SJSA1 (cell line): Measurements from ENCODE around the gene CRTAP. TPM values are rescaled to one million over a fixed set of nuclear protein-coding genes. Genes with fewer than 3 reads are reported as not detected.
"Not testable (repeated sequence)": the region's sequence is repeated elsewhere in the genome, so short reads cannot be mapped to it uniquely, and the experiment has no call there.

Source experiments
- DNase-seq, 2 experiments: peaks; one replicate each; pipeline ENCODE4 v3.0.0-alpha.2; 2015 to 2020; ENCODE audit warnings: low spot score in 2 of 2, low read depth in 1 of 2
- H3K27ac ChIP-seq: fragments of 250-450 bp; sonication (Bioruptor Pico); 2 replicates; pipeline ENCODE4 v1.5.1; 2020; ENCODE audit warnings: mild to moderate bottlenecking, moderate library complexity
- H3K27me3 ChIP-seq: fragments of 250-450 bp; sonication (Bioruptor Pico); replicated peaks from 2 replicates; pipeline ENCODE4 v1.5.1; 2020; ENCODE audit warnings: mild to moderate bottlenecking, moderate library complexity
- H3K36me3 ChIP-seq: fragments of 250-450 bp; sonication (Bioruptor Pico); 2 replicates; pipeline ENCODE4 v1.5.1; 2020; ENCODE audit warnings: mild to moderate bottlenecking
- H3K4me1 ChIP-seq: fragments of 250-450 bp; sonication (Bioruptor Pico); replicated peaks from 2 replicates; pipeline ENCODE4 v1.6.1; 2021; ENCODE audit warnings: mild to moderate bottlenecking
- H3K4me3 ChIP-seq: fragments of 250-450 bp; sonication (Bioruptor Pico); 2 replicates; pipeline ENCODE4 v1.5.1; 2020; ENCODE audit warnings: mild to moderate bottlenecking
- H3K9me3 ChIP-seq: fragments of 250-450 bp; sonication (Bioruptor Pico); replicated peaks from 2 replicates; pipeline ENCODE4 v1.5.1; 2020; ENCODE audit warnings: mild to moderate bottlenecking
- total RNA-seq: library from RNA; depleted of rRNA; stranded (reverse); fragments of >200 nt; shearing (Covaris generic); gene quantifications from 2 replicates; pipeline ENCODE4 v1.2.3, GENCODE V29; 2014

Gene CRTAP
- total RNA-seq, 1 experiment from 2014 or later: 189 TPM

GRCh38 chr3:33089515-33089914 is 24.3 kb upstream of the CRTAP start:
- H3K27me3 ChIP-seq: no peaks in the 10 kb centered on the region
- H3K4me1 ChIP-seq: no peaks in the 10 kb centered on the region
- no peak overlapping the region for H3K27ac ChIP-seq
- peaks cover 49% of the 10 kb centered on the region for H3K36me3 ChIP-seq
- H3K9me3 ChIP-seq: no peaks in the 10 kb centered on the region
- no peak for DNase-seq
- H3K4me3 ChIP-seq: no peak overlapping the region

- DNase-seq: no peak
- Histone ChIP-seq H3K9me3 (no peaks in the 10 kb centered on the region), H3K36me3 (peaks cover 51% of the 10 kb centered on the region), H3K4me1 (0 out of 2 replicates have a peak, but pooled peaks cover 5% of the 10 kb centered on the region), H3K4me3 (no peak overlapping the region), H3K27me3 (no peaks in the 10 kb centered on the region), H3K27ac (no peak overlapping the region)
Measured at GRCh38 chr3:33091746-33092145, 22.1 kb upstream of the CRTAP start.

GRCh38 chr3:33092496-33093254 is 21.1 kb upstream of the CRTAP start:
- H3K9me3 ChIP-seq: no peaks in the 10 kb centered on the region
- H3K27me3 ChIP-seq: no peaks in the 10 kb centered on the region
- peaks cover 52% of the 10 kb centered on the region for H3K36me3 ChIP-seq
- H3K4me1 ChIP-seq: peaks cover 10% of the 10 kb centered on the region
- DNase-seq: no peak
- H3K4me3 ChIP-seq: no peak overlapping the region
- H3K27ac ChIP-seq: no peak overlapping the region

GRCh38 chr3:33093847-33094246 is 20.0 kb upstream of the CRTAP start:
- Histone ChIP-seq H3K4me3 (no peak overlapping the region), H3K36me3 (peaks cover 51% of the 10 kb centered on the region), H3K9me3 (no peaks in the 10 kb centered on the region), H3K27ac (no peak overlapping the region), H3K27me3 (no peaks in the 10 kb centered on the region), H3K4me1 (peaks cover 21% of the 10 kb centered on the region)
- no peak for DNase-seq

GRCh38 chr3:33095436-33095835 is 18.4 kb upstream of the CRTAP start:
- no peak for DNase-seq
- H3K4me1 ChIP-seq: peaks cover 37% of the 10 kb centered on the region
- no peak overlapping the region for H3K27ac ChIP-seq
- peaks cover 35% of the 10 kb centered on the region for H3K36me3 ChIP-seq
- peak overlapping the region; percentile 95 for H3K4me3 ChIP-seq
- no peaks in the 10 kb centered on the region for H3K27me3 ChIP-seq
- H3K9me3 ChIP-seq: no peaks in the 10 kb centered on the region

- peaks cover 28% of the 10 kb centered on the region for H3K36me3 ChIP-seq
- no peaks in the 10 kb centered on the region for H3K9me3 ChIP-seq
- H3K27me3 ChIP-seq: no peaks in the 10 kb centered on the region
- peaks cover 38% of the 10 kb centered on the region for H3K4me1 ChIP-seq
- H3K27ac ChIP-seq: peak overlapping the region; percentile 76
- peak overlapping the region; percentile 95 for H3K4me3 ChIP-seq
- peak in 1 of 2 experiments; percentile 41 for DNase-seq
Measured at GRCh38 chr3:33096093-33096868, 17.5 kb upstream of the CRTAP start.

GRCh38 chr3:33099109-33099645 is 14.6 kb upstream of the CRTAP start:
- Histone ChIP-seq H3K4me3 (no peak overlapping the region), H3K27me3 (no peaks in the 10 kb centered on the region), H3K4me1 (peaks cover 38% of the 10 kb centered on the region), H3K36me3 (peaks cover 5% of the 10 kb centered on the region), H3K9me3 (no peaks in the 10 kb centered on the region), H3K27ac (peak overlapping the region; percentile 56)
- peak in 1 of 2 experiments; percentile 52 for DNase-seq

- H3K36me3 ChIP-seq: peaks cover 4% of the 10 kb centered on the region; the same call in 1 of the 2 replicates
- H3K4me3 ChIP-seq: no peak overlapping the region
- no peak for DNase-seq
- peaks cover 38% of the 10 kb centered on the region for H3K4me1 ChIP-seq
- no peaks in the 10 kb centered on the region for H3K27me3 ChIP-seq
- H3K9me3 ChIP-seq: no peaks in the 10 kb centered on the region
- peak overlapping the region; percentile 56 for H3K27ac ChIP-seq
Measured at GRCh38 chr3:33099701-33100100, 14.1 kb upstream of the CRTAP start.

- Histone ChIP-seq H3K9me3 (no peaks in the 10 kb centered on the region), H3K27ac (no peak overlapping the region), H3K4me1 (peaks cover 38% of the 10 kb centered on the region), H3K36me3 (peaks cover 4% of the 10 kb centered on the region; the same call in 1 of the 2 replicates), H3K4me3 (no peak overlapping the region), H3K27me3 (no peaks in the 10 kb centered on the region)
- DNase-seq: no peak
Measured at GRCh38 chr3:33100229-33100628, 13.6 kb upstream of the CRTAP start.

- no peak overlapping the region for H3K27ac ChIP-seq
- no peaks in the 10 kb centered on the region for H3K36me3 ChIP-seq
- H3K4me1 ChIP-seq: peaks cover 25% of the 10 kb centered on the region
- H3K4me3 ChIP-seq: no peak overlapping the region
- no peaks in the 10 kb centered on the region for H3K9me3 ChIP-seq
- H3K27me3 ChIP-seq: no peaks in the 10 kb centered on the region
- no peak for DNase-seq
Measured at GRCh38 chr3:33103034-33103433, 10.8 kb upstream of the CRTAP start.

- H3K4me3 ChIP-seq: no peak overlapping the region
- no peak overlapping the region for H3K27ac ChIP-seq
- no peaks in the 10 kb centered on the region for H3K9me3 ChIP-seq
- peaks cover 20% of the 10 kb centered on the region for H3K4me1 ChIP-seq
- no peak for DNase-seq
- H3K36me3 ChIP-seq: no peaks in the 10 kb centered on the region
- no peaks in the 10 kb centered on the region for H3K27me3 ChIP-seq
Measured at GRCh38 chr3:33103480-33103879, 10.3 kb upstream of the CRTAP start.

- Histone ChIP-seq H3K27ac (no peak overlapping the region), H3K4me3 (no peak overlapping the region), H3K9me3 (no peaks in the 10 kb centered on the region), H3K36me3 (no peaks in the 10 kb centered on the region), H3K4me1 (peaks cover 7% of the 10 kb centered on the region), H3K27me3 (no peaks in the 10 kb centered on the region)
- no peak for DNase-seq
Measured at GRCh38 chr3:33104803-33105202, 9.0 kb upstream of the CRTAP start.

- Histone ChIP-seq H3K4me3 (no peak overlapping the region), H3K27ac (no peak overlapping the region), H3K27me3 (no peaks in the 10 kb centered on the region), H3K36me3 (no peaks in the 10 kb centered on the region), H3K9me3 (no peaks in the 10 kb centered on the region), H3K4me1 (peaks cover under 1% of the 10 kb centered on the region)
- no peak for DNase-seq
Measured at GRCh38 chr3:33105341-33105948, 8.4 kb upstream of the CRTAP start.

- H3K36me3 ChIP-seq, H3K27me3 ChIP-seq, H3K9me3 ChIP-seq, H3K27ac ChIP-seq, H3K4me3 ChIP-seq, H3K4me1 ChIP-seq, DNase-seq: not testable (repeated sequence)
Measured at GRCh38 chr3:33106854-33107253, 7.0 kb upstream of the CRTAP start.
